Liver (tissue), 9 donors: Measurements from ENCODE around the gene PCDH9. TPM values are rescaled to one million over a fixed set of nuclear protein-coding genes. Genes with fewer than 3 reads are reported as not detected.

Experiments used
- DNase-seq: peaks from one replicate; pipeline ENCODE4 v3.0.0-alpha.2; 2017; ENCODE audit warnings: low spot score
- H3K27ac ChIP-seq, 2 donors: one replicate each; pipeline ENCODE4 v1.7.0; 2013; ENCODE audit warnings: inconsistent platforms in 2 of 2, low read length in 2 of 2, control low read depth in 1 of 2, low read depth in 1 of 2, mild to moderate bottlenecking in 1 of 2
- H3K27me3 ChIP-seq, 4 donors: one replicate each; pipeline versions ENCODE4 v1.6.1 to v1.7.0; 2013; ENCODE audit warnings: low read length in 3 of 4, inconsistent platforms in 1 of 4, mild to moderate bottlenecking in 1 of 4, moderate library complexity in 1 of 4; ENCODE audit not compliant: control insufficient read depth in 4 of 4, insufficient read depth in 4 of 4
- H3K36me3 ChIP-seq, 4 donors: one replicate each; pipeline versions ENCODE4 v1.6.1 to v1.7.0; 2013; ENCODE audit warnings: low read length in 3 of 4, mild to moderate bottlenecking in 3 of 4, low read depth in 1 of 4, moderate library complexity in 1 of 4; ENCODE audit not compliant: control insufficient read depth in 4 of 4, insufficient read depth in 3 of 4
- H3K4me1 ChIP-seq, 4 donors: one replicate each; pipeline versions ENCODE4 v1.6.1 to v1.7.0; 2013; ENCODE audit warnings: low read length in 3 of 4, mild to moderate bottlenecking in 3 of 4, moderate library complexity in 1 of 4; ENCODE audit not compliant: control insufficient read depth in 4 of 4, insufficient read depth in 4 of 4
- H3K4me3 ChIP-seq, 3 donors: one replicate each; pipeline versions ENCODE4 v1.6.1 to v1.7.0; 2013; ENCODE audit warnings: low read length in 3 of 3, control low read depth in 1 of 3, low read depth in 1 of 3, mild to moderate bottlenecking in 1 of 3
- H3K9ac ChIP-seq, 2 donors: one replicate each; pipeline ENCODE4 v1.7.0; 2013; ENCODE audit warnings: low read length in 2 of 2, mild to moderate bottlenecking in 2 of 2, moderate library complexity in 2 of 2, control low read depth in 1 of 2, low read depth in 1 of 2
- H3K9me3 ChIP-seq, 4 donors: one replicate each; pipeline versions ENCODE4 v1.6.1 to v1.7.0; 2013; ENCODE audit warnings: low read length in 3 of 4; ENCODE audit not compliant: control insufficient read depth in 4 of 4
- ATF3 ChIP-seq: IDR thresholded peaks from 2 replicates; pipeline ENCODE4 v1.6.1; 2016; ENCODE audit warnings: antibody characterized with exemption
- CTCF ChIP-seq: fragments of 150-350 bp; IDR thresholded peaks from 2 replicates; pipeline ENCODE4 v1.5.1; 2017; ENCODE audit warnings: improper control_type of control experiment, low read depth, low read length; ENCODE audit not compliant: missing input control
- EGR1 ChIP-seq, 2 donors: IDR thresholded peaks; 2 replicates each; pipeline ENCODE4 v1.6.1; 2016 to 2018; ENCODE audit warnings: antibody characterized with exemption in 2 of 2, low read depth in 2 of 2
- FOXA1 ChIP-seq: IDR thresholded peaks from 2 replicates; pipeline ENCODE4 v1.6.1; 2016; ENCODE audit warnings: antibody characterized with exemption
- FOXA2 ChIP-seq: IDR thresholded peaks from 2 replicates; pipeline ENCODE4 v1.6.1; 2016; ENCODE audit warnings: antibody characterized with exemption
- GABPA ChIP-seq, 2 donors: IDR thresholded peaks in 1 of 2; conservative IDR thresholded peaks in 1 of 2; 2 replicates each; pipeline ENCODE4 v1.6.1; 2016; ENCODE audit warnings: antibody characterized with exemption in 2 of 2, mild to moderate bottlenecking in 1 of 2, moderate library complexity in 1 of 2
- HNF4A ChIP-seq, 2 donors: conservative IDR thresholded peaks; 2 replicates each; pipeline ENCODE4 v1.6.1; 2016; ENCODE audit warnings: antibody characterized with exemption in 2 of 2, mild to moderate bottlenecking in 2 of 2
- HNF4G ChIP-seq: IDR thresholded peaks from 2 replicates; pipeline ENCODE4 v1.6.1; 2016; ENCODE audit warnings: antibody characterized with exemption
- JUND ChIP-seq, 2 donors: IDR thresholded peaks; 2 replicates each; pipeline ENCODE4 v1.6.1; 2016; ENCODE audit warnings: antibody characterized with exemption in 2 of 2
- MAX ChIP-seq: IDR thresholded peaks from 2 replicates; pipeline ENCODE4 v1.6.1; 2016; ENCODE audit warnings: antibody characterized with exemption
- NR2F2 ChIP-seq: IDR thresholded peaks from 2 replicates; pipeline ENCODE4 v1.6.1; 2016; ENCODE audit warnings: antibody characterized with exemption
- RAD21 ChIP-seq, 2 donors: IDR thresholded peaks; 2 replicates each; pipeline ENCODE4 v1.6.1; 2016; ENCODE audit warnings: antibody characterized with exemption in 2 of 2, mild to moderate bottlenecking in 2 of 2
- REST ChIP-seq: IDR thresholded peaks from 2 replicates; pipeline ENCODE4 v1.6.1; 2016; ENCODE audit warnings: antibody characterized with exemption, mild to moderate bottlenecking
- RXRA ChIP-seq, 2 donors: IDR thresholded peaks; 2 replicates each; pipeline ENCODE4 v1.6.1; 2017 to 2018; ENCODE audit warnings: antibody characterized with exemption in 2 of 2, mild to moderate bottlenecking in 1 of 2
- SP1 ChIP-seq: IDR thresholded peaks from 2 replicates; pipeline ENCODE4 v1.6.1; 2018; ENCODE audit warnings: antibody characterized with exemption, mild to moderate bottlenecking
- TAF1 ChIP-seq: conservative IDR thresholded peaks from 2 replicates; pipeline ENCODE4 v1.6.1; 2016; ENCODE audit warnings: antibody characterized with exemption, mild to moderate bottlenecking
- YY1 ChIP-seq: IDR thresholded peaks from 2 replicates; pipeline ENCODE4 v1.6.1; 2016; ENCODE audit warnings: antibody characterized with exemption, mild to moderate bottlenecking
- ZBTB33 ChIP-seq: IDR thresholded peaks from 2 replicates; pipeline ENCODE4 v1.6.1; 2016; ENCODE audit warnings: antibody characterized with exemption
- WGBS: extraction: QIAGEN DNeasy Blood & Tissue Kit; methylation state at CpG from one replicate; pipeline ENCODE4 v1.1.7; 2013; 5-methylcytosine and 5-hydroxymethylcytosine counted together
- polyA plus RNA-seq, 2 donors: library from polyadenylated mRNA; stranded (reverse) in 1 of 2; unstranded in 1 of 2; fragments of 200-250 nt in 1 of 2; fragments of >200 nt in 1 of 2; fragmentation: Nextera tagmentation in 1 of 2; extraction: Ambion mirVana in 1 of 2; gene quantifications; one replicate each; pipeline versions ENCODE4 v1.2.1 to v1.2.3, GENCODE V29; 2013 to 2015
- total RNA-seq, 2 donors: library from RNA; depleted of rRNA; stranded (reverse); fragments of >200 nt; gene quantifications; one replicate each; pipeline ENCODE4 v1.2.3, GENCODE V29; 2014
- donor health status: healthy.
- donor health status: healthy.
- donor health status: healthy.
- donor health status: healthy.
- donor health status: healthy.

The PCDH9 gene
- total and polyA plus RNA-seq, 4 donors: 0.90 to 4.0 (median 2.2) TPM

GRCh38 chr13:66703597-66703996, 526.5 kb downstream of the PCDH9 start:
- DNase-seq: no peak
- Histone ChIP-seq H3K27ac (no peak overlapping the region), H3K9ac (no peak overlapping the region), H3K9me3 (no peaks in the 10 kb centered on the region), H3K4me3 (no peak overlapping the region), H3K36me3 (no peaks in the 10 kb centered on the region), H3K27me3 (peaks cover 0 to 3% (median 0%) of the 10 kb centered on the region in 4 donors), H3K4me1 (no peaks in the 10 kb centered on the region)
- TF ChIP-seq HNF4A (conservative IDR thresholded peaks at IDR 0.05): no peak
- no peak for TF ChIP-seq FOXA2
- no peak for TF ChIP-seq HNF4G
- no peak for TF ChIP-seq CTCF
- TF ChIP-seq TAF1: no peak
- TF ChIP-seq MAX: no peak
- TF ChIP-seq RXRA (IDR thresholded peaks at IDR 0.05): no peak
- TF ChIP-seq SP1: no peak
- no peak for TF ChIP-seq YY1
- no peak for TF ChIP-seq GABPA (IDR thresholded peaks at IDR 0.05 in 1 of 2, conservative IDR thresholded peaks at IDR 0.05 in 1 of 2)
- TF ChIP-seq EGR1 (IDR thresholded peaks at IDR 0.05; ENCODE audit: low read depth in 2 of 2): no peak
- TF ChIP-seq REST: no peak
- TF ChIP-seq NR2F2: no peak
- TF ChIP-seq ATF3: no peak
- TF ChIP-seq JUND (IDR thresholded peaks at IDR 0.05): no peak
- no peak for TF ChIP-seq FOXA1
- TF ChIP-seq RAD21 (IDR thresholded peaks at IDR 0.05): no peak
- whole genome bisulfite sequencing: 76% methylated on average over 3 of the region's 3 CpGs

GRCh38 chr13:66700117-66700601, 530.0 kb downstream of the PCDH9 start:
- TF ChIP-seq ZBTB33: no peak
- no peak for TF ChIP-seq TAF1
- TF ChIP-seq FOXA2: no peak
- no peak for TF ChIP-seq HNF4A (conservative IDR thresholded peaks at IDR 0.05)
- TF ChIP-seq CTCF: no peak
- no peak for TF ChIP-seq RAD21 (IDR thresholded peaks at IDR 0.05)
- H3K27me3 ChIP-seq: peaks cover 0 to 3% (median 0%) of the 10 kb centered on the region in 4 donors
- H3K4me1 ChIP-seq: no peaks in the 10 kb centered on the region
- H3K9me3 ChIP-seq: no peaks in the 10 kb centered on the region
- no peak overlapping the region for H3K4me3 ChIP-seq
- no peaks in the 10 kb centered on the region for H3K36me3 ChIP-seq
- 84% methylated on average over 8 of the region's 8 CpGs for WGBS
- no peak overlapping the region for H3K9ac ChIP-seq
- no peak overlapping the region for H3K27ac ChIP-seq
- no peak for DNase-seq
